Small intestine (tissue), 7 donors: ENCODE results near the gene CCDC178. TPM values are rescaled to one million over a fixed set of nuclear protein-coding genes. Genes with fewer than 3 reads are reported as not detected.

Source experiments
- DNase-seq, 2 donors: peaks; one replicate each; pipeline versions ENCODE4 v3.0.0 to v3.0.0-alpha.2; 2013
- FAIRE-seq: peaks from 2 replicates; lab custom pipeline; 2012; peaks lifted over from hg19 to GRCh38; lab: Jason Lieb, UNC
- H3K27ac ChIP-seq, 3 donors: one replicate each; pipeline ENCODE4 v1.5.1; 2013; ENCODE audit warnings: low read length in 2 of 3, mild to moderate bottlenecking in 2 of 3, control low read depth in 1 of 3, inconsistent platforms in 1 of 3, low read depth in 1 of 3, moderate library complexity in 1 of 3
- H3K27me3 ChIP-seq, 3 donors: one replicate each; pipeline ENCODE4 v1.6.1; 2013; ENCODE audit warnings: low read length in 3 of 3, inconsistent platforms in 1 of 3; ENCODE audit not compliant: control insufficient read depth in 3 of 3, insufficient read depth in 3 of 3
- H3K36me3 ChIP-seq, 3 donors: one replicate each; pipeline ENCODE4 v1.6.1; 2013; ENCODE audit warnings: low read length in 3 of 3, inconsistent platforms in 1 of 3, low read depth in 1 of 3, mild to moderate bottlenecking in 1 of 3, moderate library complexity in 1 of 3; ENCODE audit not compliant: control insufficient read depth in 3 of 3, insufficient read depth in 2 of 3
- H3K4me1 ChIP-seq, 3 donors: one replicate each; pipeline ENCODE4 v1.6.1; 2013; ENCODE audit warnings: low read length in 2 of 3, inconsistent platforms in 1 of 3, low read depth in 1 of 3, mild to moderate bottlenecking in 1 of 3, moderate library complexity in 1 of 3; ENCODE audit not compliant: control insufficient read depth in 3 of 3, insufficient read depth in 2 of 3
- H3K4me3 ChIP-seq, 3 donors: one replicate each; pipeline ENCODE4 v1.5.1; 2013; ENCODE audit warnings: low read length in 3 of 3, control low read depth in 1 of 3, inconsistent platforms in 1 of 3, low read depth in 1 of 3, mild to moderate bottlenecking in 1 of 3, moderate library complexity in 1 of 3
- H3K9me3 ChIP-seq, 2 donors: one replicate each; pipeline ENCODE4 v1.6.1; 2013; ENCODE audit warnings: low read depth in 1 of 2, low read length in 1 of 2; ENCODE audit not compliant: control insufficient read depth in 2 of 2, insufficient read depth in 1 of 2
- WGBS, 3 donors: extraction: QIAGEN DNeasy Blood & Tissue Kit; methylation state at CpG; one replicate each; pipeline ENCODE4 v1.1.7; 2013; 5-methylcytosine and 5-hydroxymethylcytosine counted together
- polyA plus RNA-seq, 4 donors: library from polyadenylated mRNA; stranded (reverse) in 3 of 4; unstranded in 1 of 4; fragments of 200-250 nt in 3 of 4; fragments of 120-200 nt in 1 of 4; gene quantifications; one replicate each; pipeline versions ENCODE4 v1.2.1 to v1.2.3, GENCODE V29; 2013
- donor health status: healthy with polysubstance abuse.
- donor health status: control.
- donor health status: control.
- donor health status: Bipolar disorder and iron deficiency.
- donor health status: healthy.

The CCDC178 gene
- polyA plus RNA-seq, 4 donors = 0.45 to 0.52 TPM; not detected in 2

GRCh38 chr18:32975501-32975900, 465.0 kb downstream of the CCDC178 start:
- H3K4me3 ChIP-seq = no peak overlapping the region
- H3K4me1 ChIP-seq = no peaks in the 10 kb centered on the region
- H3K36me3 ChIP-seq = no peaks in the 10 kb centered on the region
- no peak for FAIRE-seq
- no peaks in the 10 kb centered on the region for H3K9me3 ChIP-seq
- no peak overlapping the region for H3K27ac ChIP-seq
- no peak for DNase-seq
- H3K27me3 ChIP-seq = no peaks in the 10 kb centered on the region

- FAIRE-seq (no peak), DNase-seq (no peak)
- 82 to 89% (median 89%) methylated on average over 1 of the region's 1 CpG for WGBS, 3 donors
- no peaks in the 10 kb centered on the region for H3K27me3 ChIP-seq
- H3K27ac ChIP-seq = no peak overlapping the region
- H3K4me3 ChIP-seq = no peak overlapping the region
- no peaks in the 10 kb centered on the region for H3K36me3 ChIP-seq
- no peaks in the 10 kb centered on the region for H3K9me3 ChIP-seq
- H3K4me1 ChIP-seq = no peaks in the 10 kb centered on the region
Measured at GRCh38 chr18:32975163-32975436, 465.4 kb downstream of the CCDC178 start.

GRCh38 chr18:32974421-32975162, 465.9 kb downstream of the CCDC178 start:
- Histone ChIP-seq H3K4me1 (no peaks in the 10 kb centered on the region), H3K27me3 (no peaks in the 10 kb centered on the region), H3K36me3 (no peaks in the 10 kb centered on the region), H3K4me3 (no peak overlapping the region), H3K27ac (no peak overlapping the region), H3K9me3 (no peaks in the 10 kb centered on the region)
- 37 to 47% (median 39%) methylated on average over 4 of the region's 4 CpGs for WGBS, 3 donors
- no peak for FAIRE-seq
- no peak for DNase-seq

- H3K36me3 ChIP-seq = no peaks in the 10 kb centered on the region
- no peak overlapping the region for H3K27ac ChIP-seq
- DNase-seq (no peak), FAIRE-seq (no peak)
- no peaks in the 10 kb centered on the region for H3K4me1 ChIP-seq
- H3K27me3 ChIP-seq = no peaks in the 10 kb centered on the region
- H3K4me3 ChIP-seq = no peak overlapping the region
- 90 to 98% (median 94%) methylated on average over 2 of the region's 2 CpGs for WGBS, 3 donors
- no peaks in the 10 kb centered on the region for H3K9me3 ChIP-seq
Measured at GRCh38 chr18:32968248-32968647, 472.3 kb downstream of the CCDC178 start.

GRCh38 chr18:32966141-32966540, 474.4 kb downstream of the CCDC178 start:
- no peak overlapping the region for H3K27ac ChIP-seq
- no peak for FAIRE-seq

GRCh38 chr18:32961538-32961937, 479.0 kb downstream of the CCDC178 start:
- Histone ChIP-seq H3K27me3 (no peaks in the 10 kb centered on the region), H3K4me1 (no peaks in the 10 kb centered on the region), H3K9me3 (no peaks in the 10 kb centered on the region), H3K4me3 (no peak overlapping the region), H3K27ac (no peak overlapping the region), H3K36me3 (no peaks in the 10 kb centered on the region)
- 60 to 76% (median 69%) methylated on average over 5 of the region's 5 CpGs for WGBS, 3 donors
- FAIRE-seq = no peak
- no peak for DNase-seq

More at GRCh38 chr18:32966141-32966540, 474.4 kb downstream of the CCDC178 start:
- DNase-seq = no peak
- no peaks in the 10 kb centered on the region for H3K27me3 ChIP-seq
- H3K4me1 ChIP-seq = no peaks in the 10 kb centered on the region
- no peak overlapping the region for H3K4me3 ChIP-seq
- no peaks in the 10 kb centered on the region for H3K9me3 ChIP-seq
- H3K36me3 ChIP-seq = no peaks in the 10 kb centered on the region

GRCh38 chr18:32958746-32959145, 481.8 kb downstream of the CCDC178 start:
- Histone ChIP-seq H3K27ac (no peak overlapping the region), H3K27me3 (no peaks in the 10 kb centered on the region), H3K36me3 (no peaks in the 10 kb centered on the region), H3K4me1 (no peaks in the 10 kb centered on the region), H3K9me3 (no peaks in the 10 kb centered on the region), H3K4me3 (no peak overlapping the region)
- FAIRE-seq (no peak), DNase-seq (no peak)
- WGBS, 3 donors = 57 to 66% (median 63%) methylated on average over 1 of the region's 1 CpG

- peaks cover 0 to 7% of the 10 kb centered on the region in 2 donors for H3K9me3 ChIP-seq
- no peak for FAIRE-seq
- H3K27ac ChIP-seq = no peak overlapping the region
- no peaks in the 10 kb centered on the region for H3K36me3 ChIP-seq
- WGBS, 3 donors = 53 to 69% (median 66%) methylated on average over 3 of the region's 3 CpGs
- H3K4me3 ChIP-seq = no peak overlapping the region
- no peak for DNase-seq
- no peaks in the 10 kb centered on the region for H3K27me3 ChIP-seq
- no peaks in the 10 kb centered on the region for H3K4me1 ChIP-seq
Measured at GRCh38 chr18:32956591-32957315, 483.8 kb downstream of the CCDC178 start.
